Right renal pelvis (tissue), 4 donors: ENCODE measurements around the gene APLN. TPM values are rescaled to one million over a fixed set of nuclear protein-coding genes. Genes with fewer than 3 reads are reported as not detected.

Source experiments
- DNase-seq, 4 donors: peaks; one replicate each; pipeline ENCODE4 v3.0.0-alpha.2; 2013; ENCODE audit warnings: low read depth in 4 of 4, low spot score in 3 of 4, missing footprints in 1 of 4
- polyA plus RNA-seq, 4 donors: library from polyadenylated mRNA; unstranded; fragments of 120-200 nt; gene quantifications; one replicate each; pipeline ENCODE4 v1.2.1, GENCODE V29; 2013; ENCODE audit not compliant: insufficient read length in 4 of 4

Gene APLN
- polyA plus RNA-seq, 4 donors = 5.7 to 8.5 (median 6.7) TPM

GRCh38 chrX:129600981-129601424 is 53.8 kb downstream of the APLN start:
- DNase-seq = no peak

- no peak for DNase-seq
Observed at GRCh38 chrX:129599996-129600395, 54.8 kb downstream of the APLN start.

- no peak for DNase-seq
Observed at GRCh38 chrX:129599499-129599898, 55.3 kb downstream of the APLN start.

- DNase-seq = no peak
Observed at GRCh38 chrX:129597905-129598304, 56.9 kb downstream of the APLN start.

- no peak for DNase-seq
Observed at GRCh38 chrX:129596077-129596476, 58.7 kb downstream of the APLN start.

Other genes starting within 250 kb of the APLN start
- 100 to 1,000 TPM; 108 to 132 (median 127) TPM for gene SMARCA1, start 131.5 kb downstream of the APLN start, polyA plus RNA-seq
- gene OCRL, start 114.7 kb downstream of the APLN start, polyA plus RNA-seq = 10 to 100 TPM; 27.3 to 32.1 (median 31.5) TPM
- gene XPNPEP2, start 84.0 kb upstream of the APLN start, polyA plus RNA-seq = 100 to 1,000 TPM in 1 of 4 donors, 10 to 100 TPM in 3; 45.1 to 107 (median 56.7) TPM
- 1 to 10 TPM; 1.6 to 2.5 (median 2.0) TPM for gene SASH3, start 125.0 kb upstream of the APLN start, polyA plus RNA-seq
- 10 to 100 TPM; 46.6 to 50.8 (median 49.3) TPM for gene ZDHHC9, start 188.9 kb upstream of the APLN start, polyA plus RNA-seq